ENCODE measurements around the gene HCAR3.

Gene HCAR3

GRCh38 chr12:122686538-122686937, 30.1 kb downstream of the HCAR3 start:
- TF ChIP-seq NFIC (IDR thresholded peaks at IDR 0.05): no peak

GRCh38 chr12:122684297-122684813, 32.3 kb downstream of the HCAR3 start:
- no peak for TF ChIP-seq CREB1 (IDR thresholded peaks at IDR 0.05; ENCODE audit: low read depth)
- no peak for TF ChIP-seq EGR1 (IDR thresholded peaks at IDR 0.05)
- TF ChIP-seq YY1 (IDR thresholded peaks at IDR 0.05; ENCODE audit: low read depth): no peak
- TF ChIP-seq, protein P1, sequence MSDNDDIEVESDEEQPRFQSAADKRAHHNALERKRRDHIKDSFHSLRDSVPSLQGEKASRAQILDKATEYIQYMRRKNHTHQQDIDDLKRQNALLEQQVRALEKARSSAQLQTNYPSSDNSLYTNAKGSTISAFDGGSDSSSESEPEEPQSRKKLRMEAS (IDR thresholded peaks at IDR 0.05): no peak

- no peak for TF ChIP-seq RAD21 (IDR thresholded peaks at IDR 0.05; ENCODE audit: low read depth)
- no peak for TF ChIP-seq FOXM1 (IDR thresholded peaks at IDR 0.05; ENCODE audit: borderline replicate concordance, low read depth)
- TF ChIP-seq TAF1 (IDR thresholded peaks at IDR 0.05; ENCODE audit: low read depth): no peak
- TF ChIP-seq, protein P1 (IDR thresholded peaks at IDR 0.05): no peak
Observed at GRCh38 chr12:122681814-122682213, 34.8 kb downstream of the HCAR3 start.

DNA sequence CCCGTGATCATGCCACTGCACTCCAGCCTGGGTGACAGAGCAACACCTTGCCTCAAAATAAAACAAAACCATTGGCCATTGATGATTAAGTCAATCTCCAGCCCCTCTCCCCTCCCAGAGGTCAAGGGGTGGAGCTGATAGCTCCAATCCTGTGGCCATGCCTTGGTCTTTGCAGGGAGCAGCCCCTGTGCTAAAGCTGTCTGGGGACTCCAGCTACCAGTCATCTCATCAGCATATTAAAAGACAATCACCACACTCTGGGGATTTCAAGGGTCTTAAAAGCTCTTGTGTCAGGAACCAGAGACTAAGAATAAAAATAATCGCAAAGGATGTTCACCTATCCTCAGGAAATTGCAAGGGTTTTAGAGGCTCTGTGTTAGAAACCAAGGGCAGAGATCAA, 44.1 kb downstream of the HCAR3 start:
- TF ChIP-seq REST (IDR thresholded peaks at IDR 0.05; ENCODE audit: low read depth): no peak
- TF ChIP-seq TEAD4 (IDR thresholded peaks at IDR 0.05): no peak
- TF ChIP-seq EP300 (IDR thresholded peaks at IDR 0.05; ENCODE audit: borderline replicate concordance): no peak
- no peak for TF ChIP-seq YY1 (IDR thresholded peaks at IDR 0.05; ENCODE audit: low read depth)
- no peak for TF ChIP-seq FOXM1 (IDR thresholded peaks at IDR 0.05; ENCODE audit: borderline replicate concordance, low read depth)
- TF ChIP-seq NFIC (IDR thresholded peaks at IDR 0.05): no peak
- no peak for TF ChIP-seq CEBPB (IDR thresholded peaks at IDR 0.05)
- TF ChIP-seq RAD21 (IDR thresholded peaks at IDR 0.05; ENCODE audit: low read depth): no peak
- TF ChIP-seq USF1 (IDR thresholded peaks at IDR 0.05): no peak
- TF ChIP-seq, protein P1 (IDR thresholded peaks at IDR 0.05): no peak
- no peak for TF ChIP-seq TAF1 (IDR thresholded peaks at IDR 0.05; ENCODE audit: low read depth)
- TF ChIP-seq EGR1 (IDR thresholded peaks at IDR 0.05): no peak
- no peak for TF ChIP-seq CREB1 (IDR thresholded peaks at IDR 0.05; ENCODE audit: low read depth)
- no peak for TF ChIP-seq TCF12 (IDR thresholded peaks at IDR 0.05; ENCODE audit: low read depth)
- TF ChIP-seq ZBTB7A (IDR thresholded peaks at IDR 0.05; ENCODE audit: low read depth): no peak

DNA sequence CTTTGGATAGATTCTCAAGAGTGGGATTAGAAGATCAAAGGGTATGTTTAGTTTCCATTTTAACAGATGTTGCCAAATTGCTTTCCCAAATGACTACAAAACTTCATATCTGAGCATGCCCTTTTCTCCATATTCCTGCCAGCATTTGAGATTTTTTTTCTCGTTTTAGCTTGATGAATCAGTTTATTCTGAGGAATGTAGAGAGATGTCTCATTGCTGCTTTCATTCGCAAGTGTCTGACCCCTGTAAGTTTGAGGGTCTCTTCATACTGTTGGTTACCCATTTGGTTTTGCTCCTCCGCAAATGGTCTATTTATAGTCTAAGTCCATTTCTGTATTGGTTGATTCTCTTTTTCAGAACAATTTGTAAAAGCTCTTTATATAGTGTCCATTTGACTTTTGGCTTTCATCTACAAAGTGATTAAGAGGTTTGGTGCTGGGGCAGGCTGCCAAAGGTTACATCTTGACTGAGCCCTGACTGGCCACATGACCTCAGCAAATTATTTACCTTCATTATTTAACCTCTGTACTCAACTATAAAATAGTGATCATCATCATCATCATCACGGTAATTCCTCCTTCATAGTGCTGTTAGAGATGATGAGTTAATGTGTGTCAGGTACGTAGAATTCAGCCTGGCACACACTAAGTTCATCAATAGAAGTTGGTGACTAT, 47.1 kb downstream of the HCAR3 start:
- TF ChIP-seq EGR1 (IDR thresholded peaks at IDR 0.05): no peak
- TF ChIP-seq FOXM1 (IDR thresholded peaks at IDR 0.05; ENCODE audit: borderline replicate concordance, low read depth): no peak
- TF ChIP-seq, protein P1 (IDR thresholded peaks at IDR 0.05): no peak
- TF ChIP-seq USF1 (IDR thresholded peaks at IDR 0.05): no peak
- no peak for TF ChIP-seq TEAD4 (IDR thresholded peaks at IDR 0.05)
- no peak for TF ChIP-seq EP300 (IDR thresholded peaks at IDR 0.05; ENCODE audit: borderline replicate concordance)
- TF ChIP-seq REST (IDR thresholded peaks at IDR 0.05; ENCODE audit: low read depth): no peak
- no peak for TF ChIP-seq RAD21 (IDR thresholded peaks at IDR 0.05; ENCODE audit: low read depth)
- TF ChIP-seq TAF1 (IDR thresholded peaks at IDR 0.05; ENCODE audit: low read depth): no peak
- TF ChIP-seq NFIC (IDR thresholded peaks at IDR 0.05): no peak
- TF ChIP-seq TCF12 (IDR thresholded peaks at IDR 0.05; ENCODE audit: low read depth): no peak
- no peak for TF ChIP-seq CEBPB (IDR thresholded peaks at IDR 0.05)
- no peak for TF ChIP-seq ZBTB7A (IDR thresholded peaks at IDR 0.05; ENCODE audit: low read depth)
- TF ChIP-seq CREB1 (IDR thresholded peaks at IDR 0.05; ENCODE audit: low read depth): no peak
- no peak for TF ChIP-seq YY1 (IDR thresholded peaks at IDR 0.05; ENCODE audit: low read depth)

DNA sequence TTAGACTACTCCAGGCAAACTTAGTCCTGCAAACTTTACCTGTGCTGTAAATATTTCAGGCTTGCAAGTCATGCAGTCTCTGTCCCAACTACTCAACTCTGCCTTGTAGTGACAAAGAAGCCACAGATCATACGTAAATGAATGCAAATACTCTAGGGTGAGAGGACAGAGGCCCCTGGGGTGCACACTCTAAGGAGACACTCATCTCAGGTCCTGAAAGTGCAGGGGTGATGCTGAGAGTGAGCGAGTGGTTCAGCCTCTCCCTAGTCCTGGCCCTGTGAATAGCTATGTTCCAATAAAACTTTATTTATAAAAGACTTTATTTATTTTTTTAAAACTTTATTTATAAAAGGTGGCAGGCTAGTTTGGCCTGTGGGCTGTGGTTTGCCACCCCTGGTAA, 48.3 kb downstream of the HCAR3 start:
- no peak for TF ChIP-seq TCF12 (IDR thresholded peaks at IDR 0.05; ENCODE audit: low read depth)
- no peak for TF ChIP-seq TAF1 (IDR thresholded peaks at IDR 0.05; ENCODE audit: low read depth)
- no peak for TF ChIP-seq EGR1 (IDR thresholded peaks at IDR 0.05)
- TF ChIP-seq FOXM1 (IDR thresholded peaks at IDR 0.05; ENCODE audit: borderline replicate concordance, low read depth): no peak
- no peak for TF ChIP-seq CREB1 (IDR thresholded peaks at IDR 0.05; ENCODE audit: low read depth)
- no peak for TF ChIP-seq USF1 (IDR thresholded peaks at IDR 0.05)
- TF ChIP-seq TEAD4 (IDR thresholded peaks at IDR 0.05): no peak
- TF ChIP-seq, protein P1 (IDR thresholded peaks at IDR 0.05): no peak
- no peak for TF ChIP-seq RAD21 (IDR thresholded peaks at IDR 0.05; ENCODE audit: low read depth)
- TF ChIP-seq YY1 (IDR thresholded peaks at IDR 0.05; ENCODE audit: low read depth): no peak
- TF ChIP-seq NFIC (IDR thresholded peaks at IDR 0.05): no peak
- no peak for TF ChIP-seq ZBTB7A (IDR thresholded peaks at IDR 0.05; ENCODE audit: low read depth)
- TF ChIP-seq CEBPB (IDR thresholded peaks at IDR 0.05): no peak
- TF ChIP-seq EP300 (IDR thresholded peaks at IDR 0.05; ENCODE audit: borderline replicate concordance): no peak

All from Ishikawa (cell line).